GM21423 (cell line): ENCODE measurements around the gene TNFSF15.

Source experiments
- ATAC-seq: cut with Tn5 transposase; IDR thresholded peaks from one replicate; pipeline ENCODE4 v1.9.1; 2021; ENCODE audit warnings: mild to moderate bottlenecking, moderate library complexity; ENCODE audit not compliant: unreplicated experiment

TNFSF15 gene

GRCh38 chr9:114790521-114790920 is 15.3 kb downstream of the TNFSF15 start:
- ATAC-seq: no peak

GRCh38 chr9:114789006-114789405 is 16.8 kb downstream of the TNFSF15 start:
- no peak for ATAC-seq

GRCh38 chr9:114787781-114788498 is 17.9 kb downstream of the TNFSF15 start:
- no peak for ATAC-seq

GRCh38 chr9:114787214-114787613 is 18.6 kb downstream of the TNFSF15 start:
- ATAC-seq: no peak

- ATAC-seq: no peak
These were observed 19.8 kb downstream of the TNFSF15 start for GRCh38 chr9:114785866-114786650.

DNA sequence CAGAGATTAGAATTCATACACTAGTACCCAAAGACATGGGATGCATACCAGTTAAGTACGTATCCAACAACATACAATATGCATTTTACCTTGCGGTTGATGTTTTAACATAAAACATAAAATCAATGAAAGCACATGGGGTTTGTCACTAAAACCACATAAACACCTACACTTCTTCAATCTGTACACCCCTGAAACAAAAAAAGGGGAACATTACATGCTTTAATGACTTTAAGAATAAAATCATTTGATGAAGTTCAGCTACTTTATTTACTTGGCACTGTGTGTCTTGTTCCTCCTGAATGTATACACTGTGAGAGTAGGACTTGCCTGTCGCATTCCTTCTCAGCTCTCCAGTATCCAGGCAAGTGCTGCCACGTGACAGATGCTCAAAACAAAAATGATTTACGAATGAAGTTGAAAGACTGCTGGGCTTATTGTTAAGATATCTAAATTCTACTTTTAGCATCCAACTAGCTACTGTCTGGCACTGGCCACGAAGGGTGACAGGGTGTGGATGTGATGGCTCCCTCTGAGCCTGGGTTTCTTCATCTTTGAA is 21.0 kb downstream of the TNFSF15 start:
- ATAC-seq: no peak

DNA sequence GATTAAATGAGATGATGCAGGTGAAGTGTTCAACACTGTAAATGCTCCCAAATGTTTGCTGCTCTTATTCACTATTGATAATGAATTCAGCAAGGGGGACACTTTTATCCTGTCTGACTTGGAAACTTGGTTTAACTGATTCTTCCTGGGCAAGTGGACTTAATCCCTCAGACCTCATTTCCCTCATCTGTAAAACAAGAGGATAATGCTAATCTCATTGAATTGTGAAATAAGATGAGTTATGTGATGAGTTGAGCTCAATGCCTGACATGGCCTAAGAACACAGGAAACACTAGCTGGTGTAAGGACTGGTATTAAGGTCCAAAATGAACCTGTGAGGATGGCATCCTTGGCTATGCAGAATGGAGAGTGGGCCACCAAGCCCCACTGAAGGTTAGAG is 23.3 kb downstream of the TNFSF15 start:
- no peak for ATAC-seq

GRCh38 chr9:114779352-114779845 is 26.4 kb downstream of the TNFSF15 start:
- no peak for ATAC-seq

DNA sequence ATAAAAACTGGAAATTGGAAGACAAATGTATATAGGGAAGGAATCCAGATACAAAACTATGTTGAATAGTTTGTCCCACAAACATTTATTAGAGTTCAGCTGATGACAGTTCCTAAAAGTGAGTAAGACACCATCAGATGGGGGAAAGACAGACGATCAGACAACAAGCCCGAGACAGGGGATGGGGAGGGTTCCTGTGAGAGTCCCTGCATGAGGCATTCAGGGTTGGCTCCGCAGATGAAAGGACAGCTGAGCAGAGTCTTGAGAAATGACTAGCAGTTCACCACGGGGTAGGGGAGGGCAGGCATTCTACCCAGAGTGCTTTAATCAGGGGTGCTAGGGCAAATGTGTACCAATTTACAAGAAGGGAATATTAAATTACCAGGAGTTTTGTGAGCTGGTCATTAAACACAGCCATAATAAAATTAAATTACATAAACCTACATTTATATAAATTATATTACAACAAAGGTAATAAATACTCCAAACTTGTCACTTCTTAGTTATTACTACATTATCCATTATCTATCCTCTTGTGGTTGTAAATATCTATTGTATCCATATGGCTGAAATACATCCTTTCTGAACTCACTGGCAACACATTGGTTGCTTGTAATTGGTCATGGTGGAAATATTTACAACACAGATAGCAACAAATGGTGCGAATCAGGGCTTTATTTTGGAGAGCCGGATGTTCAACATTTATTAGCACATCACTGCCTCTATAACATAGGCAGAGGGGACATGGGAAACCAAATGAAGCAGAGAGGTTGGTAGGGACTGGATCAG is 27.8 kb downstream of the TNFSF15 start:
- no peak for ATAC-seq

DNA sequence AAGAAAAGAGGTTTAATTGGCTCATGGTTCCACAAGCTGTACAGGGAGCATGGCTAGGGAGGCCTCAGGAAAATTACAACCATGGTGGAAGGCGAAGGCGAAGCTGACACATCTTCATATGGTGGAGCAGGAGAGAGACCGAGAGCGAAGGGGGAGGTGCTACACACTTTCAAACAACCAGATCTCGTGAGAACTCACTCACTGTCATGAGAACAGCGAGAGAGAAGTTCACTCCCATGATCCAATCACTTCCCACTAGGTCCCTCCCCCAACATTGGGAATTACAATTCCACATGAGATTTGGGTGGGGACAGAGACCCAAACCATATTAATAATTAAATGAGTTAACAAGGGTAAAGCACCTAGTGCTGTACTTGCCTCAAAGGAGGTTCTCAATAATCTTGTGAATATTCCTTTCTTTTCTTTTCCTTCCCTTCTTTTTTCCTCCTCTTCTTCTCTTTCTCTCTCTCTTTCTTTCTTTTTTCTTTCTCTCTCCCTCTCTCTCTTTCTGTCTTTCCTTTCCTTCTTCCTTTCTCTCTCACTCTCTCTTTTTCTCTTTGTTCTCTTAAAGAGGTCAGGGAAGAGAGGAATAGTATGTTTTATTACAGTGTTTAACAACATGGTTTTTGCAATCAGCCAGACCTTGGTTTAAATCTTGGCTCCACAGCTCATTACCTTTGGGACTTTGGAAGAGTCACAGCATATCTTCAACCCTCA is 29.0 kb downstream of the TNFSF15 start:
- no peak for ATAC-seq

- no peak for ATAC-seq
These were observed 29.9 kb downstream of the TNFSF15 start for GRCh38 chr9:114775981-114776380.

DNA sequence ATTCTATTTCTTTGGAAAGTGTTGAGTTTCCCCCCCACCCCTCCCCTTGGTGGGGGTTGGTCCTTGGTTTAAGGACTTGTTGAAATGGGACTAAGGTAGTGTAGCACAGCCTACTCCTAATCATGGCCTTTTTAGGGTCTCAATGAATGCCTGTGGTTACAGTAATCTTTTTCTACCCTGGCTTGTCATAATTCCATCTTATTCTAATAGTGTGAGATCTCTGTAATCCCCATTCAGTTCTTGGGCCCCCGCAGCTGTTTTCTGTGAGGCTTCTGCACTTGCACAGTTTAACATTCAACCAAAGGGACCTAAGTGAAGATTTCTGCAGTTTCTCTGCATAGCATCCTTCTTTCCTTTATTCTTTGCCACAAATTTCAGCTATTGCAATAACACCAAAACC is 30.7 kb downstream of the TNFSF15 start:
- ATAC-seq: no peak

- ATAC-seq: no peak
These were observed 31.3 kb downstream of the TNFSF15 start for GRCh38 chr9:114774524-114774923.

GRCh38 chr9:114771889-114772288 is 34.0 kb downstream of the TNFSF15 start:
- ATAC-seq: no peak

DNA sequence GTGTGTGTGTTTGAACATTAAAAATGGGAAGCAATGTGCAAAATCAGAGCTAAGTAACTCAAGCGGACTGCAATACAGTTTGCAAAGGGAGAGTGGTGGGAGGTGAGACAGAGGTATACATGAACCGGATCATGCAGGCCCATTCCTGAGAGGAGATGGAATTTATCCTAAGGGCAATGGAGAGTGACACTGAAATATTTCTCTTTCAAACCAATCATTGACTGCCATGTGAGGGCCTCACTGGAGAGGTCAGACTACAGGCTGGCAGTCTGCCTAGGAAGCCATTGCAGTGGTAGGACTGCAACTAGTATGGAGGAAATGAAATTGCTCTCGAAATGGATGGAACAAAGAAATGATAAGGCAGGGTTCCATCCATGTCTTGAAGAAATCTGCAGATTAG is 34.8 kb downstream of the TNFSF15 start:
- ATAC-seq: no peak

GRCh38 chr9:114769624-114770023 is 36.2 kb downstream of the TNFSF15 start:
- ATAC-seq: no peak

GRCh38 chr9:114763220-114763619 is 42.6 kb downstream of the TNFSF15 start:
- no peak for ATAC-seq

GRCh38 chr9:114761523-114761922 is 44.3 kb downstream of the TNFSF15 start:
- ATAC-seq: no peak

DNA sequence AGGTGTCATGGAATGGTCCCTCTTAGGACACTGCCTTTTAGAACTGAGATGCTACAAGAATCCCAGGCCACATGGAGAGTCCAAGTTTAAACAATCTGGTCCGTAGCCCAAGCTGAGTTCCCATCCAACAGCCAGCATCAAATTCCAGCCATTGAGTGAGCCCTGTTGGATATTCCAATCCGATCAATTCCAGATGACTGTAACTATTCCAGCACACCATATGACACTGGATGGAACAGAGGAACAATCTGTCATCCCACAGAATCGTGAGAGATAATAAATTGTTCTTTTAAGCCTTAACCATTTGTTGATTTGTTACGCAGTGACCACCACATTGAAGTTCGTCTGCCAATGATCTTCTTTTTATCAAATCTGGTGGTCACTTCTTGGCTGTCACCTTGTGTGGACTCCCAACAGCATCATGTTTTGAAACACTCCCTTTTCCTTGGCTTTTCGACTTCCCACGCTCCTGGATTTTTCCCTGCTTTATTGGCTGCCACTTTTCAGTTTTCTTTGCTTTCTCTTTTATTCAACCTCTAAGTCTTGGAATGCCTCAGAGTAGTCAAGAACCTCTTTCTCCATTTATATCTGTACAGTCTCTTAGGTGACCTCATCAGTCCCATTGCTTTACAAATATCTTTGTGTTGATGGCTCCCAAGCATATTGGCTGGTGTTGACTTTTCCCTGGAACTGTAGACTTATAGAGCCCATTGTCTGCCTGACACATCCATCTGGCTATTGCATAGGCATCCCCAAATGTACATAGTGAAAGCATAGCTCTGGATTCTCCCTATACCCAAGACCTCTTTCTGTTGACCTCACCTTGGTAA is 46.1 kb downstream of the TNFSF15 start:
- no peak for ATAC-seq

DNA sequence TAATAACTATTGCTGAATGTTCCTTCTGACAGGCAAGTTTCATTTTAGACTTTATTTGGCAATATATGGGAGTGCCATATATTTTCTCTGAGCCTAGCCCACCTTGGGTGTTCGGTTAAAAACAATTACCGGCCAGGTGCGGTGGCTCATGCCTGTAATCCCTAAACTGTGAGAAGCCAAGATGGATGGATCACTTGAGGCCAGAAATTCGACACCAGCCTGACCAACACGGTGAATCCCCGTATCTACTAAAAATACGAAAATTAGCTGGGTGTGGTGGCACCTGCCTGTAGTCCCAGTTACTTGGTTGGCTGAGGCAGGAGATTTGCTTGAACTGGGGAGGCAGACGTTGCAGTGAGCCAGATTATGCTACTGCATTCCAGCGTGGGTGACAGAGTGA is 47.9 kb downstream of the TNFSF15 start:
- no peak for ATAC-seq
